HEK293T (cell line): ENCODE results near the gene CNOT2.

Source experiments
- HDGF ChIP-seq: fragments of 450-650 bp; IDR thresholded peaks from 2 replicates; pipeline ENCODE4 v1.6.1; 2017; ENCODE audit warnings: antibody characterized with exemption, borderline replicate concordance
- SUZ12 ChIP-seq: fragments of 450-650 bp; IDR thresholded peaks from 2 replicates; pipeline ENCODE4 v1.6.1; 2016; ENCODE audit warnings: mild to moderate bottlenecking
- TARDBP ChIP-seq: fragments of 450-650 bp; IDR thresholded peaks from 2 replicates; pipeline ENCODE4 v1.6.1; 2016

DNA sequence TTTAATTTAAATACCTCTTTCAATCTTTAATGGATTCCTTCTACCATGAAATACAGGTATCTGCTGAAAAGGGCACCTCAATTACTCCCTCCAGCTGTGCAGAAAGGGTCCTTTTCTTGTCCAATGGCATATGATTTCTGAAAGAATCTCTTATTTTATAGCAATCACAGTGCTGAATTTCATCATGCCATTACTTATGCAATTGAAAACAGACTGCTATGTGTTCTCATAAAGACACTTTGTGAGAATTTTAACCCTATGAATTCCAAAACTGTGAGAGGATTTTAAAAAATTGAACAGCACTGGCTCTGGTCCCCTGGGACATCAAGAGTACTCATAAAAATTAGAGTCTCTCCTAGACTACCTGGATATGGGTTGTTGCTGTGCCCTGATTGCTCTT is 45.9 kb upstream of the CNOT2 start:
- TF ChIP-seq HDGF (no peak), TARDBP (no peak), SUZ12 (no peak)
